Measurements from ENCODE around the gene SWSAP1.

The SWSAP1 gene

DNA sequence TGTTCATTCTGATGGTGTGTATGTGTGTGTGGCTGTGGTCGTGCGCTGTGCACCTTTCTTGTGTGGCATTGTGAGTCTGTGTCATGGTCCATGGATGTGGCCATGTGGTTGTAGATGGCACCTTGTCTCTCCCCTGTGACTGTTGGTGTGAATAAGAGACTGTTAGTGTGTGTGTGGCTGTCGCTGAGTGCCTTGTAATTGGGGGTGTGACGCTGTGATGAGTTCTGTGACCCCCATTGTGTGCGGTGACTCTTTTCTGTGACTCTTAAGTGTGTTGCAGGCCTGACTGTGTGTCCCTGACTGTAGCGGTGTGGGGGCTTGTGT, 18.4 kb upstream of the SWSAP1 start:
- no peak for TF ChIP-seq CTCF (IDR thresholded peaks at IDR 0.05)
- DNase-seq (ENCODE audit: low spot score) = no peak
- peak overlapping the region; percentile 88 for H3K4me3 ChIP-seq
- peak overlapping the region in 1 of 2 donors; percentile 86 for H3K27ac ChIP-seq

GRCh38 chr19:11356676-11357550, 17.6 kb upstream of the SWSAP1 start:
- Histone ChIP-seq H3K27ac (peak overlapping the region in 1 of 2 donors; percentile 11), H3K4me3 (no peak overlapping the region)
- no peak for DNase-seq (ENCODE audit: low spot score)
- no peak for TF ChIP-seq CTCF (IDR thresholded peaks at IDR 0.05)

GRCh38 chr19:11359421-11359820, 15.0 kb upstream of the SWSAP1 start:
- TF ChIP-seq CTCF (IDR thresholded peaks at IDR 0.05) = no peak
- Histone ChIP-seq H3K27ac (no peak overlapping the region), H3K4me3 (no peak overlapping the region)

GRCh38 chr19:11361037-11361770, 13.3 kb upstream of the SWSAP1 start:
- Histone ChIP-seq H3K4me3 (no peak overlapping the region), H3K27ac (no peak overlapping the region)
- no peak for DNase-seq (ENCODE audit: low spot score)
- no peak for TF ChIP-seq CTCF (IDR thresholded peaks at IDR 0.05)

More at GRCh38 chr19:11359421-11359820, 15.0 kb upstream of the SWSAP1 start:
- no peak for DNase-seq (ENCODE audit: low spot score)

DNA sequence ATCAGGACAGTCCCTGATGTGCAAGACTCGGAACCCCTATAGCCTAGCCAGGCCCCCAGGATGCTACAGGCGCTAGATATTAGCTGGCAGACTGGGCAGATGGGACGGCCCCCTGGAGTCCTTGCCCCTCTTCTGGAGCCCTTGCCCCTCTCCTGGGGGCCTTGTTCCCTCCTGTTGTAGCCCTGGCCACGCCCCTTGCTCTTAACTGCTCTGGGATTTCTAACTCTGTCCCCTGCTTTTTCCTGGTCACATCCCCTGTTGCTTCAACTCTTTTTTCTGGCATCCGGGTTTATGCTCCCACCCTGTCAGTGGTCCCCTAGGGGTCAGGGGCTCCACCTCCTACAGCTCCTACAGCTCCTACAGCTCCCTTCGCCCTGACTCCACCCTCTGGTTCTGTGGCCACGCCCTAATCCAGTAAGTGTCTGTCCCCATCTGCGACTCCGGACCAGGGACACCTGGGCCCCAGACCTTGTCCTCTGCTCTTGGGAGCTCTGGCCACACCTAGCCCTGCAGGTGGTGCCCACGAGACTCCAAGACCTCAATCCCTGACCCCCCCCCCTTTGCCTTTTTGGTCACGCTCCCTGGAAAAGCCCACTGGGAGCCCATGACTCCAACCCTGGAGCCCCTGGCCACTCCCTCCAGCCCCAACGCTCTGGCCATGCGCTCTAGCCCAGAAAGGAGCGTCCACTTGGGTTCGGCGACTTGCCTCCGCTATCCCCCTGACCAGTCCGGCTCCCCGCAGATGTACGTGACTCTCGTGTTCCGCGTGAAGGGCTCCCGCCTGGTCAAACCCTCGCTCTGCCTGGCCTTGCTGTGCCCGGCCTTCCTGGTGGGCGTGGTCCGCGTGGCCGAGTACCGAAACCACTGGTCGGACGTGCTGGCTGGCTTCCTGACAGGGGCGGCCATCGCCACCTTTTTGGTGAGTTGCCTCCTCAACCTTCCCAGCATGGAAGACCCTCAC, 12.4 kb upstream of the SWSAP1 start:
- no peak for TF ChIP-seq CTCF (IDR thresholded peaks at IDR 0.05)
- DNase-seq (ENCODE audit: low spot score) = no peak
- Histone ChIP-seq H3K4me3 (no peak overlapping the region), H3K27ac (no peak overlapping the region)

GRCh38 chr19:11363881-11364280, 10.6 kb upstream of the SWSAP1 start:
- Histone ChIP-seq H3K4me3 (no peak overlapping the region), H3K27ac (no peak overlapping the region)
- DNase-seq (ENCODE audit: low spot score) = no peak
- TF ChIP-seq CTCF (IDR thresholded peaks at IDR 0.05) = no peak

All from coronary artery (tissue), 2 donors.